H1 (cell line): ENCODE data around the gene CC2D2A. TPM values are rescaled to one million over a fixed set of nuclear protein-coding genes. Genes with fewer than 3 reads are reported as not detected.

Experiments used
- ASH2L ChIP-seq: fragments of 200-600, 300-600 bp; sonication (generic); IDR thresholded peaks from one replicate; pipeline ENCODE4 v1.7.1; 2017; ENCODE audit warnings: low read length
- GTF2F1 ChIP-seq: IDR thresholded peaks from 2 replicates; pipeline ENCODE4 v1.6.1; 2012; ENCODE audit warnings: low read depth, low read length, improper control_type of control experiment, borderline replicate concordance
- KDM4A ChIP-seq: IDR thresholded peaks from one replicate; pipeline ENCODE4 v1.7.1; 2012; ENCODE audit warnings: low read depth, mild to moderate bottlenecking, moderate library complexity, low read length, inconsistent platforms; ENCODE audit not compliant: severe bottlenecking
- POLR2A ChIP-seq, 2 experiments: IDR thresholded peaks; 1 replicate in 1 of 2; 2 replicates in 1 of 2; pipeline ENCODE4 v1.6.1; 2011; ENCODE audit warnings: low read depth in 2 of 2, low read length in 2 of 2, mild to moderate bottlenecking in 2 of 2; ENCODE audit errors: control extremely low read depth in 1 of 2
- SP2 ChIP-seq: IDR thresholded peaks from 2 replicates; pipeline ENCODE4 v1.6.1; 2012; ENCODE audit warnings: mild to moderate bottlenecking, low read length, inconsistent platforms
- SRF ChIP-seq: IDR thresholded peaks from 2 replicates; pipeline ENCODE4 v1.6.1; 2011; ENCODE audit warnings: mild to moderate bottlenecking, low read depth, low read length, moderate library complexity
- SUZ12 ChIP-seq: fragments of 200-600 bp; sonication (generic); IDR thresholded peaks from 2 replicates; pipeline ENCODE4 v1.6.1; 2012; ENCODE audit warnings: mild to moderate bottlenecking, inconsistent platforms, low read length, moderate library complexity, mixed read lengths
- ZNF274 ChIP-seq: IDR thresholded peaks from 2 replicates; pipeline ENCODE4 v1.7.0; 2012; ENCODE audit warnings: low read length, borderline replicate concordance; ENCODE audit errors: extremely low read depth
- polyA plus RNA-seq, 7 experiments: library from polyadenylated mRNA; depleted of rRNA in 3 of 7; stranded (reverse) in 5 of 7; unstranded in 2 of 7; fragments of >200 nt in 5 of 7; fragments of 200-250 nt in 2 of 7; gene quantifications; 1 replicate in 5 of 7; 2 replicates in 1 of 7; 4 replicates in 1 of 7; pipeline versions ENCODE4 v1.2.1 to v1.2.3, GENCODE V29; 2011 to 2013; ENCODE audit warnings: missing spikeins in 2 of 7, mixed read lengths in 2 of 7
- total RNA-seq: library from RNA; stranded (reverse); fragmentation: NEBNext Ultra II Directional; extraction: Animal tissue kit (Norgen Biotek cat#: 25700); gene quantifications from 2 replicates; pipeline ENCODE4 v1.2.1, GENCODE V29; 2021
- TF ChIP-seq, protein P1 (sequence below): fragments of 300-600 bp; sonication (generic); IDR thresholded peaks from 2 replicates; pipeline ENCODE4 v1.7.1; 2012; ENCODE audit warnings: low read length, moderate library complexity, mild to moderate bottlenecking, inconsistent platforms; ENCODE audit not compliant: insufficient replicate concordance

The CC2D2A gene
- total and polyA plus RNA-seq, 2 of the 8 experiments (the other 6 are each of a cell fraction or from before 2014, with no cell fraction given) = 11.0 to 12.2 TPM

DNA sequence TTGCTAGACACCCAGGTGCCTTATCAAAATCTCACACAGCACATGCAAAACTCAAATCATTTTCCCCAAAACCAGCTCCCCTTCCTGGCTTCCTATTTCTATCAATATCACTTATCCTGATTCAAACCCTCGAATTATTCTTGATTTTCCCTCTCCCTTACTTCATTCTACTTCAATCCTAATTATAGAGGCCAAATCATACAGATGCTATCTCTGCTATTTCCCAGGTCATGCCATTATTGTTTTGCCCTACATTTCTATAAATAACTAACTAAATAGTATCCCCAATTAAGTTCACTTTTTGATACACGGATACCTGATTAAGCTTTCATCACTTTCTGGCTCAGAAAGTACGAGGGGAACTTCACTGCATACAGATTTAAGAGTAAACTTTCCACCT is 123.1 kb downstream of the CC2D2A start (continued):
- TF ChIP-seq, protein P1, sequence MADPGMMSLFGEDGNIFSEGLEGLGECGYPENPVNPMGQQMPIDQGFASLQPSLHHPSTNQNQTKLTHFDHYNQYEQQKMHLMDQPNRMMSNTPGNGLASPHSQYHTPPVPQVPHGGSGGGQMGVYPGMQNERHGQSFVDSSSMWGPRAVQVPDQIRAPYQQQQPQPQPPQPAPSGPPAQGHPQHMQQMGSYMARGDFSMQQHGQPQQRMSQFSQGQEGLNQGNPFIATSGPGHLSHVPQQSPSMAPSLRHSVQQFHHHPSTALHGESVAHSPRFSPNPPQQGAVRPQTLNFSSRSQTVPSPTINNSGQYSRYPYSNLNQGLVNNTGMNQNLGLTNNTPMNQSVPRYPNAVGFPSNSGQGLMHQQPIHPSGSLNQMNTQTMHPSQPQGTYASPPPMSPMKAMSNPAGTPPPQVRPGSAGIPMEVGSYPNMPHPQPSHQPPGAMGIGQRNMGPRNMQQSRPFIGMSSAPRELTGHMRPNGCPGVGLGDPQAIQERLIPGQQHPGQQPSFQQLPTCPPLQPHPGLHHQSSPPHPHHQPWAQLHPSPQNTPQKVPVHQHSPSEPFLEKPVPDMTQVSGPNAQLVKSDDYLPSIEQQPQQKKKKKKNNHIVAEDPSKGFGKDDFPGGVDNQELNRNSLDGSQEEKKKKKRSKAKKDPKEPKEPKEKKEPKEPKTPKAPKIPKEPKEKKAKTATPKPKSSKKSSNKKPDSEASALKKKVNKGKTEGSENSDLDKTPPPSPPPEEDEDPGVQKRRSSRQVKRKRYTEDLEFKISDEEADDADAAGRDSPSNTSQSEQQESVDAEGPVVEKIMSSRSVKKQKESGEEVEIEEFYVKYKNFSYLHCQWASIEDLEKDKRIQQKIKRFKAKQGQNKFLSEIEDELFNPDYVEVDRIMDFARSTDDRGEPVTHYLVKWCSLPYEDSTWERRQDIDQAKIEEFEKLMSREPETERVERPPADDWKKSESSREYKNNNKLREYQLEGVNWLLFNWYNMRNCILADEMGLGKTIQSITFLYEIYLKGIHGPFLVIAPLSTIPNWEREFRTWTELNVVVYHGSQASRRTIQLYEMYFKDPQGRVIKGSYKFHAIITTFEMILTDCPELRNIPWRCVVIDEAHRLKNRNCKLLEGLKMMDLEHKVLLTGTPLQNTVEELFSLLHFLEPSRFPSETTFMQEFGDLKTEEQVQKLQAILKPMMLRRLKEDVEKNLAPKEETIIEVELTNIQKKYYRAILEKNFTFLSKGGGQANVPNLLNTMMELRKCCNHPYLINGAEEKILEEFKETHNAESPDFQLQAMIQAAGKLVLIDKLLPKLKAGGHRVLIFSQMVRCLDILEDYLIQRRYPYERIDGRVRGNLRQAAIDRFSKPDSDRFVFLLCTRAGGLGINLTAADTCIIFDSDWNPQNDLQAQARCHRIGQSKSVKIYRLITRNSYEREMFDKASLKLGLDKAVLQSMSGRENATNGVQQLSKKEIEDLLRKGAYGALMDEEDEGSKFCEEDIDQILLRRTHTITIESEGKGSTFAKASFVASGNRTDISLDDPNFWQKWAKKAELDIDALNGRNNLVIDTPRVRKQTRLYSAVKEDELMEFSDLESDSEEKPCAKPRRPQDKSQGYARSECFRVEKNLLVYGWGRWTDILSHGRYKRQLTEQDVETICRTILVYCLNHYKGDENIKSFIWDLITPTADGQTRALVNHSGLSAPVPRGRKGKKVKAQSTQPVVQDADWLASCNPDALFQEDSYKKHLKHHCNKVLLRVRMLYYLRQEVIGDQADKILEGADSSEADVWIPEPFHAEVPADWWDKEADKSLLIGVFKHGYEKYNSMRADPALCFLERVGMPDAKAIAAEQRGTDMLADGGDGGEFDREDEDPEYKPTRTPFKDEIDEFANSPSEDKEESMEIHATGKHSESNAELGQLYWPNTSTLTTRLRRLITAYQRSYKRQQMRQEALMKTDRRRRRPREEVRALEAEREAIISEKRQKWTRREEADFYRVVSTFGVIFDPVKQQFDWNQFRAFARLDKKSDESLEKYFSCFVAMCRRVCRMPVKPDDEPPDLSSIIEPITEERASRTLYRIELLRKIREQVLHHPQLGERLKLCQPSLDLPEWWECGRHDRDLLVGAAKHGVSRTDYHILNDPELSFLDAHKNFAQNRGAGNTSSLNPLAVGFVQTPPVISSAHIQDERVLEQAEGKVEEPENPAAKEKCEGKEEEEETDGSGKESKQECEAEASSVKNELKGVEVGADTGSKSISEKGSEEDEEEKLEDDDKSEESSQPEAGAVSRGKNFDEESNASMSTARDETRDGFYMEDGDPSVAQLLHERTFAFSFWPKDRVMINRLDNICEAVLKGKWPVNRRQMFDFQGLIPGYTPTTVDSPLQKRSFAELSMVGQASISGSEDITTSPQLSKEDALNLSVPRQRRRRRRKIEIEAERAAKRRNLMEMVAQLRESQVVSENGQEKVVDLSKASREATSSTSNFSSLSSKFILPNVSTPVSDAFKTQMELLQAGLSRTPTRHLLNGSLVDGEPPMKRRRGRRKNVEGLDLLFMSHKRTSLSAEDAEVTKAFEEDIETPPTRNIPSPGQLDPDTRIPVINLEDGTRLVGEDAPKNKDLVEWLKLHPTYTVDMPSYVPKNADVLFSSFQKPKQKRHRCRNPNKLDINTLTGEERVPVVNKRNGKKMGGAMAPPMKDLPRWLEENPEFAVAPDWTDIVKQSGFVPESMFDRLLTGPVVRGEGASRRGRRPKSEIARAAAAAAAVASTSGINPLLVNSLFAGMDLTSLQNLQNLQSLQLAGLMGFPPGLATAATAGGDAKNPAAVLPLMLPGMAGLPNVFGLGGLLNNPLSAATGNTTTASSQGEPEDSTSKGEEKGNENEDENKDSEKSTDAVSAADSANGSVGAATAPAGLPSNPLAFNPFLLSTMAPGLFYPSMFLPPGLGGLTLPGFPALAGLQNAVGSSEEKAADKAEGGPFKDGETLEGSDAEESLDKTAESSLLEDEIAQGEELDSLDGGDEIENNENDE = no peak
- TF ChIP-seq POLR2A (IDR thresholded peaks at IDR 0.05; ENCODE audit: control extremely low read depth in 1 of 2, low read depth in 2 of 2, low read length in 2 of 2) (no peak), ASH2L (no peak), SP2 (no peak), ZNF274 (no peak), SRF (no peak), KDM4A (no peak), GTF2F1 (no peak), SUZ12 (no peak)
